ENCODE measurements around the gene TMEM108. TPM values are rescaled to one million over a fixed set of nuclear protein-coding genes. Genes with fewer than 3 reads are reported as not detected.

TMEM108 gene
- total and polyA plus RNA-seq, 8 donors = 0.37 to 2.1 (median 0.84) TPM; not detected in 2

DNA sequence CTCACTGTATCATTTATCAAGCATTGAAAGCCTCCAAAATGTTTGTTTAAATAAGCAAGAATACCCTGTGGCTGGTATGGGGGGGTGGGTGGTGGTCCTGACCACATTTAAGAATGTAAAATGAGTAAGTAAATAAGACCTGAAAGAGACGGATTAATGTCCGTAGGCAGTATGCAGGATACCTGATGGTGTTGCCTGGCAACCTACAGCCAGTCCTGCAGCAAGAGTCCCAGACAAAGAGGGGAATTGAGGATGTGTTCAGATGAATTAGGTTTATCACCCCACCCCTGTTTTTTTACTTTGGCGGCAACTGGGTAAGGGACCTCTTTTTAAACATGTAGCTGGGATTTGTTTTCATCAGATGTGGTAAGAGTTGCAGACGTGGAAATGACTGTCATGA lies 261.9 kb downstream of the TMEM108 start:
- 56 to 65% (median 61%) methylated on average over 4 of the region's 4 CpGs for WGBS, 5 donors
- Histone ChIP-seq H3K27ac (no peak overlapping the region), H3K4me3 (no peak overlapping the region), H3K9me3 (no peaks in the 10 kb centered on the region), H3K4me1 (no peaks in the 10 kb centered on the region), H3K36me3 (no peaks in the 10 kb centered on the region), H3K27me3 (no peaks in the 10 kb centered on the region)
- intact Hi-C loops (cut with DNase I; ENCODE audit: low total_unique reads) = no loop called here
- no peak for DNase-seq
- TF ChIP-seq EP300 (IDR thresholded peaks at IDR 0.05) = no peak
- no peak for TF ChIP-seq POLR2A (IDR thresholded peaks at IDR 0.05)
- TF ChIP-seq POLR2AphosphoS5 (IDR thresholded peaks at IDR 0.05) = no peak
- TF ChIP-seq CTCF (IDR thresholded peaks at IDR 0.05) = no peak

DNA sequence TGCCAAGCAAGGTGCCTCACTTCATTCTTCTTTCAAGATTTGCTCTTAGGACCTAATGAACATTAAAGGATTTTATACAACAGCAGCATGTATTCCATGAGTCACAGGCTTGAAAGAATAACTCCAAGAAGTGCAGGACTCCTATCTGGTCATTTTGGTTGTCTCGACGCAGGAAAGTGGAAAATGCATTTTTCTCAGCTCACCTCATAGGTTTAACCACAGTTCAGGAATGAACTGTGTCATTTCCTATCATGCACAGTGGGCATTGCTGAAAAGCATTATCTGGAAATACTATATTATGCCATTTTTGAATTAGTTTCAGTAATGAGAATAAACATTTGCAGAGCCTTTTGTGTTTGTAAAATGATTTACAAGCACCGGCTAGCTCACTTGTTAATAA lies 263.0 kb downstream of the TMEM108 start:
- Histone ChIP-seq H3K36me3 (no peaks in the 10 kb centered on the region), H3K27ac (no peak overlapping the region), H3K4me3 (no peak overlapping the region), H3K4me1 (no peaks in the 10 kb centered on the region), H3K27me3 (no peaks in the 10 kb centered on the region), H3K9me3 (no peaks in the 10 kb centered on the region)
- WGBS, 5 donors = 45 to 58% (median 53%) methylated on average over 3 of the region's 3 CpGs
- intact Hi-C loops (cut with DNase I; ENCODE audit: low total_unique reads) = no loop called here
- DNase-seq = no peak
- TF ChIP-seq CTCF (IDR thresholded peaks at IDR 0.05) = no peak
- no peak for TF ChIP-seq POLR2AphosphoS5 (IDR thresholded peaks at IDR 0.05)
- TF ChIP-seq POLR2A (IDR thresholded peaks at IDR 0.05) = no peak
- TF ChIP-seq EP300 (IDR thresholded peaks at IDR 0.05) = no peak

DNA sequence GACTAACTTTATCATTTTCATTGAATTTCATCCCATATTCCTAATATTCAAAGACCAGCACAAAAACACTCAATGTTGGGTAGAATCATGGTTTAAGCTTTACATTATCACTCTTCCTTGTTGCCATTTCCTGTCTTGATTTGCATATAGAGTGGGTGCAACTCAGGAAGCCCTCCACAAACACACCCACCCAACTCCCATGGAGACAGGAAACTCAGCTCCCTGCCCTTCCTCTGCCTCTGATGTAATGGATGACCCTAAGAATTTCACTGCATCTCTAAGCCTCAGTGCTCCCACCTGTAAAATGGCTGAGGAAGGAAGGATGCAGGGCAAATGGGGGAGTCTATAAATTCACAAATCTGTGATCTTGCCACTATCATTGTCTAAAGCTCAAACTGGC lies 263.5 kb downstream of the TMEM108 start:
- DNase-seq = no peak
- no peaks in the 10 kb centered on the region for H3K36me3 ChIP-seq
- TF ChIP-seq CTCF (IDR thresholded peaks at IDR 0.05) (no peak), POLR2A (IDR thresholded peaks at IDR 0.05) (no peak), POLR2AphosphoS5 (IDR thresholded peaks at IDR 0.05) (no peak), EP300 (IDR thresholded peaks at IDR 0.05) (no peak)
- intact Hi-C loops (cut with DNase I; ENCODE audit: low total_unique reads) = no loop called here
- H3K27me3 ChIP-seq = no peaks in the 10 kb centered on the region
- H3K4me3 ChIP-seq = no peak overlapping the region
- H3K4me1 ChIP-seq = no peaks in the 10 kb centered on the region
- H3K9me3 ChIP-seq = no peaks in the 10 kb centered on the region
- no peak overlapping the region for H3K27ac ChIP-seq

DNA sequence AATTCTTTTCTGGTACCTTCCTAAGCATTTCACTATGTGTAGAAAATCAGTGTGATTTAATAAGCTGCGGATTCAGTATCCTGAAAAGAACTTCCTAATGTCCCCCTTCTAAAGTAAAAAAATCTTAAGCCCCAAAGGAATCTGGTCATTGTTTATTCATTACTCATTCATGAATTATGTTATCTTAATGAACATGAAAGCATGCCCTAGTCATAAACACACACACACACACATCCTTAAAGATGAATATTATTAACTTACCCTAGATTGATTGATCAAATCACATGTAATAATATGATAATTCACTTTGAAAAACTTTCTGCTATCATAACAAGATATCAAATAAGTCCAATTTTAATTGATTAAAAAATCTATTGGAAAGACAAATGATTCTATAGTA lies 265.2 kb downstream of the TMEM108 start:
- intact Hi-C loops (cut with DNase I; ENCODE audit: low total_unique reads) = no loop called here
- H3K27ac ChIP-seq = no peak overlapping the region
- DNase-seq = no peak
- TF ChIP-seq CTCF (IDR thresholded peaks at IDR 0.05) (no peak), POLR2AphosphoS5 (IDR thresholded peaks at IDR 0.05) (no peak), EP300 (IDR thresholded peaks at IDR 0.05) (no peak), POLR2A (IDR thresholded peaks at IDR 0.05) (no peak)
- no peaks in the 10 kb centered on the region for H3K36me3 ChIP-seq
- no peak overlapping the region for H3K4me3 ChIP-seq
- no peaks in the 10 kb centered on the region for H3K9me3 ChIP-seq
- no peaks in the 10 kb centered on the region for H3K4me1 ChIP-seq
- 86 to 97% (median 96%) methylated on average over 1 of the region's 1 CpG for WGBS, 5 donors
- H3K27me3 ChIP-seq = no peaks in the 10 kb centered on the region
